ENCODE data around the gene ATXN1L.
A peak's percentile ranks its signal among the peaks of the same experiment; 100 is the strongest.
"Not testable (repeated sequence)": the region's sequence is repeated elsewhere in the genome, so short reads cannot be mapped to it uniquely, and the experiment has no call there.

The ATXN1L gene, protein sequence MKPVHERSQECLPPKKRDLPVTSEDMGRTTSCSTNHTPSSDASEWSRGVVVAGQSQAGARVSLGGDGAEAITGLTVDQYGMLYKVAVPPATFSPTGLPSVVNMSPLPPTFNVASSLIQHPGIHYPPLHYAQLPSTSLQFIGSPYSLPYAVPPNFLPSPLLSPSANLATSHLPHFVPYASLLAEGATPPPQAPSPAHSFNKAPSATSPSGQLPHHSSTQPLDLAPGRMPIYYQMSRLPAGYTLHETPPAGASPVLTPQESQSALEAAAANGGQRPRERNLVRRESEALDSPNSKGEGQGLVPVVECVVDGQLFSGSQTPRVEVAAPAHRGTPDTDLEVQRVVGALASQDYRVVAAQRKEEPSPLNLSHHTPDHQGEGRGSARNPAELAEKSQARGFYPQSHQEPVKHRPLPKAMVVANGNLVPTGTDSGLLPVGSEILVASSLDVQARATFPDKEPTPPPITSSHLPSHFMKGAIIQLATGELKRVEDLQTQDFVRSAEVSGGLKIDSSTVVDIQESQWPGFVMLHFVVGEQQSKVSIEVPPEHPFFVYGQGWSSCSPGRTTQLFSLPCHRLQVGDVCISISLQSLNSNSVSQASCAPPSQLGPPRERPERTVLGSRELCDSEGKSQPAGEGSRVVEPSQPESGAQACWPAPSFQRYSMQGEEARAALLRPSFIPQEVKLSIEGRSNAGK

GRCh38 chr16:71845639-71846430 is at the start of gene ATXN1L:
TSS of gene ATXN1L (plus strand) at chr16:71845976. CDS start at chr16:71849741, 3,765 bp downstream.
- peak; percentile 17 to 93 (median 78) for DNase-seq

- no peak for DNase-seq
Observed at GRCh38 chr16:71796501-71797097, 49.2 kb upstream of the ATXN1L start.

- no peak for DNase-seq
Observed at GRCh38 chr16:71803305-71803690, 42.5 kb upstream of the ATXN1L start.

DNA sequence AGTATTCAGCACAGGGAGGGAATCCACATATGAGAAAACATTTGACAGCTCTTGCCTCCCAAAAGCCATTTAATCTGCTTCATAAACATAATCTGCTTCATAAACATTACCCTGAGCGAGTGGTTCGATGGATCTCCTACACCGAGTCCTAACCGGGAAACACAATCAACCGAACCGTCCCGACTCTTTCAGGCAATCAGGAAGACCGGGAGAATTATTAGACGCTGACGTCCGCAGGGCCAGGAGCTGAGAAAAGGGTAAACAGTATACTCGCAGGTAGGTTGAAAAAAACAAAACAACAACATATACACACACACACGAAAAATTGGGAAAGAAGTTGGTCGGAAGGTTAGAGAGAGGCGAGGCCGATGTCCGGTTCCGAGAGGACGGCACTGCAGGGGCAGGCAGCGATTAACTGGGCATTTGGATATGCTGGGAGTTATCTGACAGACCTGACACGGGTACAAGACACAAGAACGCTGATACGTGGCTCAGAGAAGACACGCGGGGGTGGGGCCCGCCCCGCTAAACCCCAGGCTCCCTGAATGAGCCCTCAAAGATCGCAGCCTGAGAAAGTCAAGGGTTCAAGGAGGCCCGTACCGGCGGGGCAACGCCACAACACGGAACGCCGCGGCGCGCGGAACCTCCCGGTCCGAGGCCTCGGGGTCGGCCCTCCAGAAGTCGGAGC is 37.7 kb upstream of the ATXN1L start:
- DNase-seq: peak in 3 of 14 donors; percentile 26 to 52 (median 35)

DNA sequence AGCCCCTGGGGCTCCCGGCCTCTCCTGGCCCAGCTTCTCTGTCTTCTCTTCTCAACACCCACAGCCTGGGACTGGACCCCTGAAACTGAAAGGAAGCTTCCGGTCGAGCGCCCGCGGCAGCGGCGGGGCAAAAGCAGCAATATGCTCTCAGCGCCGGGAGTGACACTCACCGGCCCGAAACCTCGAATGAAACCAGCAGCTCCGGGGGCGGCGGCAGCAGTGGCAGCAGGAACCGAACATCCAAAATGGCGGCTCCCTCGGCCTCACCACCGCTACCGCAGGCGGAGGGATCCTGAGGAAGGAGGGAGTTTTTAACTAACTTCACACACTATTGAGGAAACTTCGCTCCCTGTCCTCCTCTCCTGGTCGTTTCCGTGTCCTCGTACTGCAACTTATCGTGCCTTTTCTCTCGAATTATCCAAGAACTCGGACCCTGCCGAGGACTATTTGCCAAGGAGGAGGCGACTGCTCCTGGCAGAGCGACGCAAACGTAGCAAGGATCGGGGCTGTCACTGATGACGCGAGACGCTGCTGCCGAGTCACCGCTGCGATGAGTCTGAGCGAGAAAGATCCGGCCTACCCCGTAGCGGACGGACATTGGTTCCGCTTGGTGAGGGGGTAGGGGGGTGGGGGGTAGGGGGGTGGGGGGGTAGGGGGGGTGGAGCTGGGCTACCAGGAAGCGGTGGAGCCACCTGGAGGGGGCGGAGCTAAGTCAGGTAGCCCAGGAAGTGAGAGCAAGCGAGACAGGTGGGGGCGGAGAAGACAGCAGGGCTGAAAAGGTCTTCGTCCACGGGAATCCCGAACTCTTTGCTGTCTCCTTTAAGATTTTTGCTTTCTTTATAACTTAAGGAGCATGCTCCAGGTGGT is 37.0 kb upstream of the ATXN1L start, which contains the start of gene AP1G1:
Gene AP1G1, minus strand, starts transcription at position 242 of the 867 bp plus-strand sequence. CDS start 19,355 bp downstream, outside the sequence.
- DNase-seq: peak; percentile 67 to 97 (median 90)

- DNase-seq: not testable (repeated sequence)
Observed at GRCh38 chr16:71810155-71810530, 35.6 kb upstream of the ATXN1L start.

DNA sequence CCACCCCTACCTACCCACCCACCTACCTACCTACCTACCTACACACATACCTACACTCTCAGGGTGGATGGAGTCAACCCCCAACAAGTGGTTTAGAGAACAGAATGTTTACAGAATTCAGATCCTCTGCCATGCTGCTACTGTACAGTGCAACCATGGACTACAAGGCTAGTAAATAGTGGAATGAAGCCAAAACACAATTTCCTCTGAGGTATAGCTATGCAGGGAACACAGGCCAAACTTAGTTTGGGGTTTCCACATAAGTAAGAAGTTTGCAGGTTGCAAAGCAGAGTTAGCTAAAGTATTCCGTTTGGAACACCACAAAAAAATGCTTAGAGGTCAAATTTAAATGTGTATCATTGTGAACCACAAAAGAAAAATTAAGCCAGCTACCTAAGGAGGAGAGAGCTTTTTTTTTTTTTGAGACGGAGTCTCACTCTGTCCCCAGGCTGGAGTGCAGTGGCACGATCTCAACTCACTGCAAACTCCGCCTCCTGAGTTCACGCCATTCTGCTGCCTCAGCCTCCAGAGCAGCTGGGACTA is 34.4 kb upstream of the ATXN1L start:
- no peak for DNase-seq

- not testable (repeated sequence) for DNase-seq
Observed at GRCh38 chr16:71817155-71817500, 28.6 kb upstream of the ATXN1L start.

GRCh38 chr16:71826533-71827017 is 19.2 kb upstream of the ATXN1L start:
- no peak for DNase-seq

DNA sequence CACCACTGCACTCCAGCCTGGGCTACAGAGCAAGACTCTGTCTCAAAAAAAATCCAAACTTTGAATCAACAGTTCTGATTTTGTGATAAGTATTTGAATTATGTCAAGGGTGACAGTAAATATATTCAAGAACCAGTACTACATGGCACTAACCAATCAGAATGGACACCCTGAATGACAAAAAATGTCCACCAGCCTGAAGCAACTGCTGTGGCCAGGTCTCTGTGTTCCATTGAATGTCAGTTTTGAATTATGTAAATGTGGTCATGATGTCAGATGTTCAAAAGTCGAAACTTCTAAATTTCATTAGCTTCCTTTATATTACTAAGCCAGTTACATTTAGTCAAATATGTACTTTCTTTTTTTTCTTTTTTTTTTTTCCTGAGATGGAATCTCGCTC is 15.4 kb upstream of the ATXN1L start:
- DNase-seq: no peak

DNA sequence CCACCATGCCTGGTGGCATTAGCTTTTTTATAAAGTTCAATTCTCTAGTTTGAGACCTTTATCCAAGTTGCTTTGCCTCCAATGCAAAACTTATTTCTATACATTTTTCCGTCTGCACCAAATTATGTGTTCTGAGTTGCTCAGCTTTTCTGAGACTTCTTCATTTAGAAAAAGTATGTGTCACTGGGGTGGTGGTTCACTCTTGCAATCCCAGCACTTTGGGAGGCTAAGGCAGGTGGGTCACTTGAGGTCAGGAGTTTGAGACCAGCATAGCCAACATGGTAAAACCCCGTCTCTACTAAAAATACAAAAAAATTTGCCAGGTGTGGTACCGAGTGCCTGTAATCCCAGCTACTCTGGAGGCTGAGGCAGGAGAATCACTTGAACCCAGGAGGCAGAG is 14.1 kb upstream of the ATXN1L start:
- not testable (repeated sequence) for DNase-seq

GRCh38 chr16:71832112-71832511 is 13.7 kb upstream of the ATXN1L start:
- DNase-seq: not testable (repeated sequence)

- no peak for DNase-seq
Observed at GRCh38 chr16:71834291-71834690, 11.5 kb upstream of the ATXN1L start.

GRCh38 chr16:71837150-71837549 is 8.6 kb upstream of the ATXN1L start:
- no peak for DNase-seq

DNA sequence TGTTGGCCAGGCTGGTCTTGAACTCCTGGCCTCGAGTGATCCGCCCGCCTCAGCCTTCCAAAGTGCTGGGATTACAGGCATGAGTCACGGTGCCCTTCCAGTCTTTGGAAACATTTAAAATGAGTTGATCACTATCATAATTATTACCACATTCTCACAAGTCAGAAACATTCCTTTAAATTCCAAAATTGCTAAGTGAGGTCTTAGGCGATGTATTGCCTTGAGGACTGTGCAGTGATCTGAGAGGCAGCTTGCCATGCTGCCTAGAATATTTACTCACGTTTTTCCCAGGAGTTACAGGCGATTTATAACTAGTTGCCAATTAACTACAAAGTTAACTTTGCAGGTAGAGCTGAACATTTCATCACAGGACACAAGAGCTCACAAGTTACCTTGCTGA is 5.7 kb upstream of the ATXN1L start:
- DNase-seq: no peak

DNA sequence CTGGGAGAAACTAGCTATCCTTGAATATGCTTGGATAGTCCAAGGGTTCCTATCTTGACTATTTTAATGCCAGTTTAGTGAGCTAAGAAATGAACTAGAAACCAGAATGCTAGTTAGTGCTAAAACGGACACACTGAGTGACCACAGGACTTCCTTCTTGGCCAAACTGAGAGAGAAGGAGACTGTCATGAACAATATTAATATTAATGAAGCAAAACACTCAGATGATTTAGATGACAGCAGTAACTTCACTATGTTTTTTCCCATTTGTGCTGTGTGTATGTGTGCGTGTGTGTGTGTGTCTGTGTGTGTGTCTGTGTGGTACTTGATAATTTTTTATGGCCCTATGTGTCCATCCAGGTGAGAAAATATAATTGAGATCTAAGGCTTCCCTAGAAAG is 2.2 kb upstream of the ATXN1L start:
- no peak for DNase-seq

- peak in 5 of 14 donors; percentile 24 to 32 (median 27) for DNase-seq
Observed at GRCh38 chr16:71846431-71846830, 655 bp downstream of the ATXN1L start.

- DNase-seq: no peak
Observed at GRCh38 chr16:71847096-71847495, 1.3 kb downstream of the ATXN1L start.

DNA sequence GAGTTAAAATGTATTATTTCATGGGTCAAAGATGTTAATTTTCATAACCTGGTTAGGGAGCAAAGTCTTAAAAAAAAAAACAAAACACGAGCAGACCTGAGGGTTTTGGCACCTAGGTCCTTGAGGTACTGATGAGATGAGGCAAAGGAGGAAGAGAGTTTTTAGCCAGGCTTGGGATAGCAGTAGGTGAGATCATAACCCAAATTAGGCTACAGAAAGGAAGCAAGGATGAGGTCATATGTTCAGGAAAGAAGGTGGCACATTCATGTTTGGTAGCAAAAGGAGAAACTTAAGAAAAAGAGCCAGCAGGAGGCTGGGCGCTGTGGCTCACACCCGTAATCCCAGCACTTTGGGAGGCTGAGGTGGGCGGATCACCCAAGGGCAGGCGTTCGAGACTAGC is 2.8 kb downstream of the ATXN1L start:
- no peak for DNase-seq

GRCh38 chr16:71851746-71852145 is 6.0 kb downstream of the ATXN1L start:
- no peak for DNase-seq
